Measurements from ENCODE around the gene A4GALT. TPM values are rescaled to one million over a fixed set of nuclear protein-coding genes. Genes with fewer than 3 reads are reported as not detected.

A4GALT gene
- total and polyA plus RNA-seq, 2 donors (not counting 1 experiment from before 2014, with no cell fraction given), result 0.09 to 6.1 TPM

DNA sequence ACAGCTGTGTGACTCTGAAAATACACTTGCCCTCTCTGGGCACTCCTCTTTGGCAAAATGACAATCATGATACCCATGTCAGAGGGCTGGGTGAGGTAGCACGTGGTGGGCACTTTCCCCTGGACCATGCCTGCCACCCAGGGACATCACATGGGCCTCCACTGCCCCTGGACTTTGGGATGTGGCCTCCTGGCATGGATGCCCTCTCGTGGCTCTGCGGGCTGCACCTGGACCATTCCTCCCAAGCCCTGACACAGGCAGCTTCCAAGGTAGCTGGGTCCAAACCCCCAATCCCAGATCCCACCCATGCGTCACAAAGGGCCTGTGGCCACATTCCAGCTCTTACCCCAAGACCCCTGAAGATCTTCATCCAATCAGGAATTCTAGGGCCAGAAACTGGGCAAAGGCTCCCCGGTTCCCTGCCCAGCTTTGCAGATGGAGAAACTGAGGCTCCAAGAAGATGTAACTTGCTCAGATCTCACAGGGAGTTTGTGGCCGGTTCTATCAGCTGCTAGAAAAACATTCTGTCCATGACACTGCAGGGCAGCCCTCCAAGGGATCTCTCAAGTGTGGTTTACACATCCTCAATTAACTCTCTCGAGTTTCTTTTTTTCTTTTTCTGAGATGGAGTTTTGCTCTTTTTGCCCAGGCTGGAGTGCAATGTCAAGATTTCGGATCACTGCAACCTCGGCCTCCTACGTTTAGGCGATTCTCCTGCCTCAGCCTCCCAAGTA, 36.0 kb downstream of the A4GALT start:
- no peak for DNase-seq
- Mint-ChIP-seq H3K27ac (no peak overlapping the region), H3K27me3 (peaks cover 3% of the 10 kb centered on the region), H3K4me3 (no peak overlapping the region), H3K9me3 (ENCODE audit: insufficient read depth) (no peaks in the 10 kb centered on the region), H3K4me1 (peaks cover 5% of the 10 kb centered on the region)
- H3K79me2 ChIP-seq (ENCODE audit: control insufficient read depth, insufficient read depth, low read length), result no peaks in the 10 kb centered on the region
- H3K27me3 ChIP-seq (replicated peaks in 1 of 4; ENCODE audit: control extremely low read depth in 1 of 4, control insufficient read depth in 3 of 4, insufficient read depth in 4 of 4, low read length in 3 of 4), result peaks cover 0 to 6% (median 0%) of the 10 kb centered on the region in 4 experiments
- H2AFZ ChIP-seq (ENCODE audit: insufficient read depth, low read depth, low read length, poor library complexity, severe bottlenecking), result no peak overlapping the region
- ChIA-PET CTCF (no interaction called here), POLR2A (no interaction called here)
- no peak for ATAC-seq (ENCODE audit: low read depth)
- H3K9ac ChIP-seq (ENCODE audit: low read length), result no peak overlapping the region
- peaks cover 0 to 9% (median 3%) of the 10 kb centered on the region in 3 donors for H3K9me3 ChIP-seq (ENCODE audit: control extremely low read depth in 1 of 3, control insufficient read depth in 2 of 3, insufficient read depth in 1 of 3, low read length in 2 of 3)
- H3K36me3 ChIP-seq (replicated peaks in 1 of 2; ENCODE audit: control extremely low read depth in 1 of 2, control insufficient read depth in 1 of 2, extremely low read depth in 1 of 2, insufficient read depth in 2 of 2, low read length in 1 of 2), result no peaks in the 10 kb centered on the region
- no peak overlapping the region for H3K27ac ChIP-seq (ENCODE audit: low read length in 2 of 2)
- intact Hi-C loops (cut with micrococcal nuclease), result no loop called here
- 94% methylated on average over 10 of the region's 11 CpGs for WGBS (ENCODE audit: insufficient coverage)
- TF ChIP-seq, protein P1, sequence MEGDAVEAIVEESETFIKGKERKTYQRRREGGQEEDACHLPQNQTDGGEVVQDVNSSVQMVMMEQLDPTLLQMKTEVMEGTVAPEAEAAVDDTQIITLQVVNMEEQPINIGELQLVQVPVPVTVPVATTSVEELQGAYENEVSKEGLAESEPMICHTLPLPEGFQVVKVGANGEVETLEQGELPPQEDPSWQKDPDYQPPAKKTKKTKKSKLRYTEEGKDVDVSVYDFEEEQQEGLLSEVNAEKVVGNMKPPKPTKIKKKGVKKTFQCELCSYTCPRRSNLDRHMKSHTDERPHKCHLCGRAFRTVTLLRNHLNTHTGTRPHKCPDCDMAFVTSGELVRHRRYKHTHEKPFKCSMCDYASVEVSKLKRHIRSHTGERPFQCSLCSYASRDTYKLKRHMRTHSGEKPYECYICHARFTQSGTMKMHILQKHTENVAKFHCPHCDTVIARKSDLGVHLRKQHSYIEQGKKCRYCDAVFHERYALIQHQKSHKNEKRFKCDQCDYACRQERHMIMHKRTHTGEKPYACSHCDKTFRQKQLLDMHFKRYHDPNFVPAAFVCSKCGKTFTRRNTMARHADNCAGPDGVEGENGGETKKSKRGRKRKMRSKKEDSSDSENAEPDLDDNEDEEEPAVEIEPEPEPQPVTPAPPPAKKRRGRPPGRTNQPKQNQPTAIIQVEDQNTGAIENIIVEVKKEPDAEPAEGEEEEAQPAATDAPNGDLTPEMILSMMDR (IDR thresholded peaks at IDR 0.05), result no peak
- no peak for TF ChIP-seq EZH2 (IDR thresholded peaks at IDR 0.05; ENCODE audit: borderline replicate concordance, insufficient read depth, low read depth, low read length, poor library complexity, severe bottlenecking)
- no peaks in the 10 kb centered on the region for H4K20me1 ChIP-seq (ENCODE audit: control insufficient read depth, insufficient read depth, low read length, poor library complexity, severe bottlenecking)
- H3K4me1 ChIP-seq (ENCODE audit: control insufficient read depth in 2 of 2, insufficient read depth in 2 of 2, low read length in 2 of 2), result peaks cover 4 to 8% of the 10 kb centered on the region in 2 donors
- no peak overlapping the region for H3K4me2 ChIP-seq (replicated peaks; ENCODE audit: low read depth, low read length, poor library complexity, severe bottlenecking)
- no peak overlapping the region for H3K4me3 ChIP-seq (ENCODE audit: control extremely low read depth in 1 of 5, extremely low read depth in 1 of 5, insufficient read depth in 1 of 5, low read depth in 2 of 5, low read length in 4 of 5)

GRCh38 chr22:42683578-42684283, 36.9 kb downstream of the A4GALT start:
- WGBS (ENCODE audit: insufficient coverage), result 85% methylated on average over 8 of the region's 8 CpGs
- POLR2A ChIA-PET, result no interaction called here

More at GRCh38 chr22:42683578-42684283, 36.9 kb downstream of the A4GALT start:
- peaks cover 4 to 8% of the 10 kb centered on the region in 2 donors for H3K4me1 ChIP-seq (ENCODE audit: control insufficient read depth in 2 of 2, insufficient read depth in 2 of 2, low read length in 2 of 2)
- H3K36me3 ChIP-seq (replicated peaks in 1 of 2; ENCODE audit: control extremely low read depth in 1 of 2, control insufficient read depth in 1 of 2, extremely low read depth in 1 of 2, insufficient read depth in 2 of 2, low read length in 1 of 2), result no peaks in the 10 kb centered on the region
- no peaks in the 10 kb centered on the region for H3K79me2 ChIP-seq (ENCODE audit: control insufficient read depth, insufficient read depth, low read length)
- TF ChIP-seq, protein P1 (IDR thresholded peaks at IDR 0.05), result no peak
- no peak for TF ChIP-seq EZH2 (IDR thresholded peaks at IDR 0.05; ENCODE audit: borderline replicate concordance, insufficient read depth, low read depth, low read length, poor library complexity, severe bottlenecking)
- no peak overlapping the region for H3K4me3 Mint-ChIP-seq
- no peaks in the 10 kb centered on the region for H4K20me1 ChIP-seq (ENCODE audit: control insufficient read depth, insufficient read depth, low read length, poor library complexity, severe bottlenecking)
- H3K27ac Mint-ChIP-seq, result no peak overlapping the region
- peaks cover 0 to 17% (median 12%) of the 10 kb centered on the region in 3 donors for H3K9me3 ChIP-seq (ENCODE audit: control extremely low read depth in 1 of 3, control insufficient read depth in 2 of 3, insufficient read depth in 1 of 3, low read length in 2 of 3)
- H3K4me2 ChIP-seq (replicated peaks; ENCODE audit: low read depth, low read length, poor library complexity, severe bottlenecking), result no peak overlapping the region
- ATAC-seq (ENCODE audit: low read depth) (no peak), DNase-seq (no peak)
- H3K27ac ChIP-seq (ENCODE audit: low read length in 2 of 2), result no peak overlapping the region
- intact Hi-C loops (cut with micrococcal nuclease), result no loop called here
- H3K4me1 Mint-ChIP-seq, result peaks cover 5% of the 10 kb centered on the region
- no peak overlapping the region for H2AFZ ChIP-seq (ENCODE audit: insufficient read depth, low read depth, low read length, poor library complexity, severe bottlenecking)
- peaks cover 7% of the 10 kb centered on the region for H3K9me3 Mint-ChIP-seq (ENCODE audit: insufficient read depth)
- CTCF ChIA-PET, result no interaction called here
- peaks cover 3% of the 10 kb centered on the region for H3K27me3 Mint-ChIP-seq
- H3K4me3 ChIP-seq (ENCODE audit: control extremely low read depth in 1 of 5, extremely low read depth in 1 of 5, insufficient read depth in 1 of 5, low read depth in 2 of 5, low read length in 4 of 5), result no peak overlapping the region
- peaks cover 0 to 6% (median 0%) of the 10 kb centered on the region in 4 experiments for H3K27me3 ChIP-seq (replicated peaks in 1 of 4; ENCODE audit: control extremely low read depth in 1 of 4, control insufficient read depth in 3 of 4, insufficient read depth in 4 of 4, low read length in 3 of 4)
- H3K9ac ChIP-seq (ENCODE audit: low read length), result no peak overlapping the region
